GM21717 (cell line): ENCODE data around the gene ZNHIT1.
"Not testable (repeated sequence)": the region's sequence is repeated elsewhere in the genome, so short reads cannot be mapped to it uniquely, and the experiment has no call there.

Experiments used
- ATAC-seq: cut with Tn5 transposase; IDR thresholded peaks from one replicate; pipeline ENCODE4 v1.9.1; 2021; ENCODE audit warnings: mild to moderate bottlenecking, moderate library complexity; ENCODE audit not compliant: unreplicated experiment

The ZNHIT1 gene

GRCh38 chr7:101186844-101187428 is 31.0 kb upstream of the ZNHIT1 start:
- ATAC-seq: no peak

- ATAC-seq: no peak
Measured at GRCh38 chr7:101189109-101189508, 28.9 kb upstream of the ZNHIT1 start.

GRCh38 chr7:101195884-101196283 is 22.1 kb upstream of the ZNHIT1 start:
- no peak for ATAC-seq

GRCh38 chr7:101197991-101198390 is 20.0 kb upstream of the ZNHIT1 start:
- ATAC-seq: no peak

- ATAC-seq: no peak
Measured at GRCh38 chr7:101198476-101198875, 19.5 kb upstream of the ZNHIT1 start.

GRCh38 chr7:101199522-101199921 is 18.4 kb upstream of the ZNHIT1 start:
- not testable (repeated sequence) for ATAC-seq

- no peak for ATAC-seq
Measured at GRCh38 chr7:101200504-101200861, 17.5 kb upstream of the ZNHIT1 start.

- no peak for ATAC-seq
Measured at GRCh38 chr7:101200862-101201599, 16.9 kb upstream of the ZNHIT1 start, which contains the start of gene MOGAT3. TSS of gene MOGAT3 (minus strand) at chr7:101201036. CDS start at chr7:101200854, 182 bp downstream.

GRCh38 chr7:101201695-101202602 is 16.0 kb upstream of the ZNHIT1 start:
- no peak for ATAC-seq

GRCh38 chr7:101202603-101202918 is 15.4 kb upstream of the ZNHIT1 start:
- ATAC-seq: no peak

- not testable (repeated sequence) for ATAC-seq
Measured at GRCh38 chr7:101203740-101204738, 13.9 kb upstream of the ZNHIT1 start.

GRCh38 chr7:101205901-101206664 is 11.9 kb upstream of the ZNHIT1 start:
- ATAC-seq: no peak

- ATAC-seq: no peak
Measured at GRCh38 chr7:101206665-101207042, 11.3 kb upstream of the ZNHIT1 start.

- ATAC-seq: no peak
Measured at GRCh38 chr7:101207459-101207858, 10.5 kb upstream of the ZNHIT1 start.

GRCh38 chr7:101208794-101209193 is 9.2 kb upstream of the ZNHIT1 start:
- ATAC-seq: no peak

- no peak for ATAC-seq
Measured at GRCh38 chr7:101210143-101210542, 7.8 kb upstream of the ZNHIT1 start.

- no peak for ATAC-seq
Measured at GRCh38 chr7:101211501-101211900, 6.5 kb upstream of the ZNHIT1 start.

- ATAC-seq: no peak
Measured at GRCh38 chr7:101212014-101212413, 6.0 kb upstream of the ZNHIT1 start.

- no peak for ATAC-seq
Measured at GRCh38 chr7:101216001-101216859, 1.7 kb upstream of the ZNHIT1 start.
